Prostate gland (tissue), 2 donors: Measurements from ENCODE around the gene VPS13A. TPM values are rescaled to one million over a fixed set of nuclear protein-coding genes. Genes with fewer than 3 reads are reported as not detected.
"Not testable (repeated sequence)": the region's sequence is repeated elsewhere in the genome, so short reads cannot be mapped to it uniquely, and the experiment has no call there.

Experiments
- DNase-seq: peaks from one replicate; pipeline ENCODE4 v3.0.0-alpha.2; 2019; ENCODE audit warnings: low spot score
- H3K27ac ChIP-seq, 2 donors: fragments of 200-600 bp; sonication (generic); 2 replicates each; pipeline ENCODE4 v1.5.1; 2017 to 2019
- H3K27me3 ChIP-seq: fragments of 200-600 bp; sonication (generic); replicated peaks from 2 replicates; pipeline ENCODE4 v1.5.1; 2019; ENCODE audit not compliant: insufficient read depth
- H3K36me3 ChIP-seq, 2 donors: fragments of 200-600 bp; sonication (generic); 1 replicate in 1 of 2; 2 replicates in 1 of 2; pipeline versions ENCODE4 v1.5.1 to v1.8.1; 2017 to 2019
- H3K4me1 ChIP-seq: fragments of 200-600 bp; sonication (generic); replicated peaks from 2 replicates; pipeline ENCODE4 v1.5.1; 2019
- H3K4me3 ChIP-seq, 2 donors: fragments of 200-600 bp; sonication (generic); 2 replicates each; pipeline ENCODE4 v1.5.1; 2017 to 2019
- H3K9me3 ChIP-seq: fragments of 200-600 bp; sonication (generic); 2 replicates; pipeline ENCODE4 v1.5.1; 2017
- POLR2A ChIP-seq: fragments of 450-650 bp; IDR thresholded peaks from one replicate; pipeline ENCODE4 v1.6.1; 2016; ENCODE audit warnings: antibody characterized with exemption, mild to moderate bottlenecking
- POLR2AphosphoS5 ChIP-seq: sonication (generic); formaldehyde crosslinking; IDR thresholded peaks from one replicate; pipeline ENCODE4 v1.6.1; 2017; ENCODE audit warnings: antibody characterized with exemption
- WGBS: methylation state at CpG from one replicate; pipeline ENCODE4 v1.1.5; 2018; 5-methylcytosine and 5-hydroxymethylcytosine counted together
- intact Hi-C: fragments of 100-400 bp; cut with DNase I; formaldehyde crosslinking; loops from one replicate; pipeline ENCODE4 v1.14.2; 2022
- total RNA-seq, 2 donors: library from RNA; depleted of rRNA; stranded (reverse); fragments of >200 nt; gene quantifications; one replicate each; pipeline ENCODE4 v1.1.0, GENCODE V29; 2016
- TF ChIP-seq, protein P1 (sequence below), 4 experiments: fragments of 200-600 bp in 2 of 4; fragments of 450-650 bp in 2 of 4; sonication (generic) in 2 of 4; IDR thresholded peaks; 1 replicate in 3 of 4; 2 replicates in 1 of 4; pipeline ENCODE4 v1.5.1; 2016 to 2019; ENCODE audit warnings: antibody characterized with exemption in 4 of 4, mild to moderate bottlenecking in 2 of 4, moderate library complexity in 2 of 4

The VPS13A gene
- total RNA-seq, 2 donors from 2014 or later, result 22.7 to 25.2 TPM

DNA sequence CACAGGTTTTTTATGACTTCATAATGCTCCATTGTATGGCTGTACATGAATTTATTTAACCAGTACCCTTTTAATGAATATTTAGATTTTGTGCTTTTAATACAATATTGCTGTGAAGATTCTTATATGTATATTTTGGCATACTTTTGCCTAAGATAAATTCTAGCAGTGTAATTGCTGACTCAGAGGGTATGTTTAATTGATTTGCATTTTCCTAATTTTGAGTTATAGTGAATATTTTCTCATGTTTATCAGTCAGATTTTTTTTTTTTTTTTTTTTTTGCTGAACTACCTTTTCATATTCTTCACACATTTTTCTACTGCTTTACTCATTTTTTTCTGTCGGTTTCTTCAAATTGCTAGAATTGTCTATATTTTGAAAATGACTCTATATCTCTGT lies 222.6 kb downstream of the VPS13A start:
- WGBS, result 92% methylated on average over 1 of the region's 1 CpG
- Histone ChIP-seq H3K36me3 (no peaks in the 10 kb centered on the region), H3K4me3 (no peak overlapping the region), H3K9me3 (no peaks in the 10 kb centered on the region), H3K27ac (no peak overlapping the region), H3K4me1 (no peaks in the 10 kb centered on the region), H3K27me3 (no peaks in the 10 kb centered on the region)
- intact Hi-C loops, result no loop called here
- TF ChIP-seq, protein P1, sequence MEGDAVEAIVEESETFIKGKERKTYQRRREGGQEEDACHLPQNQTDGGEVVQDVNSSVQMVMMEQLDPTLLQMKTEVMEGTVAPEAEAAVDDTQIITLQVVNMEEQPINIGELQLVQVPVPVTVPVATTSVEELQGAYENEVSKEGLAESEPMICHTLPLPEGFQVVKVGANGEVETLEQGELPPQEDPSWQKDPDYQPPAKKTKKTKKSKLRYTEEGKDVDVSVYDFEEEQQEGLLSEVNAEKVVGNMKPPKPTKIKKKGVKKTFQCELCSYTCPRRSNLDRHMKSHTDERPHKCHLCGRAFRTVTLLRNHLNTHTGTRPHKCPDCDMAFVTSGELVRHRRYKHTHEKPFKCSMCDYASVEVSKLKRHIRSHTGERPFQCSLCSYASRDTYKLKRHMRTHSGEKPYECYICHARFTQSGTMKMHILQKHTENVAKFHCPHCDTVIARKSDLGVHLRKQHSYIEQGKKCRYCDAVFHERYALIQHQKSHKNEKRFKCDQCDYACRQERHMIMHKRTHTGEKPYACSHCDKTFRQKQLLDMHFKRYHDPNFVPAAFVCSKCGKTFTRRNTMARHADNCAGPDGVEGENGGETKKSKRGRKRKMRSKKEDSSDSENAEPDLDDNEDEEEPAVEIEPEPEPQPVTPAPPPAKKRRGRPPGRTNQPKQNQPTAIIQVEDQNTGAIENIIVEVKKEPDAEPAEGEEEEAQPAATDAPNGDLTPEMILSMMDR (IDR thresholded peaks at IDR 0.05), result no peak
- TF ChIP-seq POLR2AphosphoS5 (no peak), POLR2A (no peak)
- DNase-seq, result no peak

DNA sequence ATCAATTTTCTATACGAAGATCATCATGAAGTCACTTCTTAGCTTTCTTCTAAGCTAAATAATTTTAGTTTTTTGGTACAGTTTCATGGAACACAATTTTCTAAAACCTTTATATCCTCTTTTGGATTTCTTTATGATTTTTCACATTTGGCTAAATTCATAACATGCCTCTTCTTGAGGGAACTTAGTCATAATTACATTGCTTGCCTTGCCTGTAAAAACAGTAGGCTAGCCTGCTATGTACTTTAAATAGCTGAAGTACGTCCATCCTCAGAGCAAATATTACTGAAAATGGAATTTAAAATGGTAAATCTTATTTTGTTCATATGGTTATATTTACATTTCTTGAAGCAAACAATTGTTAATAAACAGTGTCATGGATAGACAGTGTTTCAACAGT lies 225.0 kb downstream of the VPS13A start:
- WGBS, result 79% methylated on average over 2 of the region's 2 CpGs
- H3K27ac ChIP-seq, result no peak overlapping the region
- TF ChIP-seq POLR2A (no peak), POLR2AphosphoS5 (no peak)
- TF ChIP-seq, protein P1 (IDR thresholded peaks at IDR 0.05), result no peak
- no peak for DNase-seq
- H3K4me3 ChIP-seq, result no peak overlapping the region
- H3K27me3 ChIP-seq, result no peaks in the 10 kb centered on the region
- intact Hi-C loops, result no loop called here
- H3K4me1 ChIP-seq, result no peaks in the 10 kb centered on the region
- H3K36me3 ChIP-seq, result no peaks in the 10 kb centered on the region
- no peaks in the 10 kb centered on the region for H3K9me3 ChIP-seq

DNA sequence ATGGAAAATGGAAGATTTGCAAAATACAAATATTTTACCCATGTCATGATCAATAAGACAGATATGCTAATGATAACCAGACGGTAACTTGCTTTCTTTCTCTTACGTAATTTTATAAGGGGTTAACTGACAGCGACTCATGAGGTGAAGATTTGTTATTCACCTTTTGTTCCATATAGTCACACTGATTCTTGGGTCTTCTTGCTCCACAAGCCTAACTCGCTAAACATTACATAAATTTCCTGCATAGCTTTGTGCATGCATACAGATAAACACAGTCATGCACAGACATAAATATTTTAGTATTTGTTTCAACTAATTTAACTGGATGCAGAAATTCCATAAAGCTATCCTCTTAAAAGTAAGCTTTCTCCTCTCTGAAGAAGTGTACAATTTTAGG lies 225.9 kb downstream of the VPS13A start:
- no peak for DNase-seq
- no peaks in the 10 kb centered on the region for H3K27me3 ChIP-seq
- 81% methylated on average over 4 of the region's 4 CpGs for WGBS
- no peak overlapping the region for H3K27ac ChIP-seq
- H3K4me1 ChIP-seq, result no peaks in the 10 kb centered on the region
- TF ChIP-seq, protein P1 (IDR thresholded peaks at IDR 0.05), result no peak
- TF ChIP-seq POLR2A (no peak), POLR2AphosphoS5 (no peak)
- H3K4me3 ChIP-seq, result no peak overlapping the region
- intact Hi-C loops, result no loop called here
- no peaks in the 10 kb centered on the region for H3K36me3 ChIP-seq
- H3K9me3 ChIP-seq, result no peaks in the 10 kb centered on the region

DNA sequence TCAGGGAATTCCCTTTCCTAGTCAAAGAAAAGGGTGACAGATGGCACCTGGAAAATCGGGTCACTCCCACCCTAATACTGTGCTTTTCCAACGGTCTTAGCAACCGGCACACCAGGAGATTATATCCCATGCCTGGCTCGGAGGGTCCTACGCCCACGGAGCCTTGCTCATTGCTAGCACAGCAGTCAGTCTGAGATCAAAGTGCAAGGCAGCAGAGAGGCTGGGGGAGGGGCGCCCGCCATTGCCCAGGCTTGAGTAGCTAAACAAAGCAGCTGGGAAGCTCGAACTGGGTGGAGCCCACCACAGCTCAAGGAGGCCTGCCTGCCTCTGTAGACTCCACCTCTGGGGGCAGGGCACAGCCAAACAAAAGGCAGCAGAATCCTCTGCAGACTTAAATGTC lies 231.2 kb downstream of the VPS13A start:
- H3K9me3 ChIP-seq, H3K4me1 ChIP-seq, H3K4me3 ChIP-seq, H3K27ac ChIP-seq, H3K36me3 ChIP-seq, intact Hi-C loops, H3K27me3 ChIP-seq, DNase-seq: not testable (repeated sequence)
- 93% methylated on average over 9 of the region's 9 CpGs for WGBS

DNA sequence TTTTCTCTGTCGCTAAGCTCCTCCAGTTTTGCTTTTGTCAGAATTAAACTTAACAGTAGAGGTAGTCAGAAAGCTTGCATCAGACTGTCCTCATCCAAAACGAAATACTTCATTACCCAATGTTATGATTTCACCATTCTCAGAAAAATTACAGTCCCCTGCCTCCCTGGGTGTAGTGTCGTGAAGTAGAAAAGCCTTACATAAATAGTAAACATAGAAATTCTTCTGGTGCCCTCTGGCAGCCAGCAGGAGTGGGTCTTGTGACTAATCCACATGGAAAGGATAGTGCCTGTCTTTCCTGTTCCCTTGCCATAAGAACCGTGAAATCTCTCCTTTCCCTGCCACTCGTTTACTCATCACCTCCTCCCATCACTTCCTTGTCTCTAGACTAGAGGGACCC lies 240.2 kb downstream of the VPS13A start:
- Histone ChIP-seq H3K4me1 (no peaks in the 10 kb centered on the region), H3K9me3 (no peaks in the 10 kb centered on the region), H3K27me3 (no peaks in the 10 kb centered on the region), H3K27ac (no peak overlapping the region), H3K4me3 (no peak overlapping the region), H3K36me3 (no peaks in the 10 kb centered on the region)
- intact Hi-C loops, result no loop called here
- WGBS, result 46% methylated on average over 5 of the region's 5 CpGs
- TF ChIP-seq POLR2AphosphoS5 (no peak), POLR2A (no peak)
- TF ChIP-seq, protein P1 (IDR thresholded peaks at IDR 0.05), result no peak
- DNase-seq, result no peak
